ENCODE measurements around the gene APP. TPM values are rescaled to one million over a fixed set of nuclear protein-coding genes. Genes with fewer than 3 reads are reported as not detected.
A peak's percentile ranks its signal among the peaks of the same experiment; 100 is the strongest.
"Not testable (repeated sequence)": the region's sequence is repeated elsewhere in the genome, so short reads cannot be mapped to it uniquely, and the experiment has no call there.

The APP gene
- total RNA-seq, 1 experiment from 2014 or later = 224 TPM

DNA sequence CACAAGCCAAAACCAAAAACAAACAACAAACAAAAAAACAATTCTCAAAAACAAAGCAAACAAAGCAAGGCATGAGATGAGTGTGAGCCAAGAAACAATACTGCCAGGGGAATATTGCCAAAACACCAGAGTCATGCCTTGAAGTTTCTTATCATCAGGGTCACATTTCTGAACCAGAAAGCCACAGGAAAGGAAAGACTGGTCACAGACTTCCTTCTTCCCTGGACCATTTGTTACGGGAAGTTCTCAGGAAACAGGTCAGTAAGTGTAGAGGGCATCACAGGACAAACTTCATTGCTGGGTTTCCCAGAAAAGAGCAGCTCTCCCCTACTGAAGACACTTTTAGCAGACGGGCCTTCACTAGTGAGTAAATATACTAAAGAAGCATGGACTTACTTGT lies 244.6 kb downstream of the APP start:
- Histone ChIP-seq H3K36me3 (ENCODE audit: low read depth) (no peaks in the 10 kb centered on the region), H3K4me2 (no peak overlapping the region), H3K27ac (no peak overlapping the region), H4K20me1 (ENCODE audit: insufficient read depth) (no peaks in the 10 kb centered on the region), H3F3A (ENCODE audit: insufficient read depth, low read depth) (no peaks in the 10 kb centered on the region), H3K9me3 (ENCODE audit: insufficient read depth, low read depth) (no peaks in the 10 kb centered on the region), H3K4me1 (replicated peaks; ENCODE audit: insufficient read depth) (no peaks in the 10 kb centered on the region), H3K9me2 (ENCODE audit: insufficient read depth) (no peaks in the 10 kb centered on the region), H3K27me3 (ENCODE audit: insufficient read depth, low read depth) (no peaks in the 10 kb centered on the region), H3K79me2 (ENCODE audit: low read depth) (no peaks in the 10 kb centered on the region), H3K4me3 (no peak overlapping the region), H2AFZ (no peak overlapping the region)
- TF ChIP-seq EZH2 (IDR thresholded peaks at IDR 0.05; ENCODE audit: low read depth) (no peak), CTCF (conservative IDR thresholded peaks at IDR 0.05) (no peak)
- ChIA-PET CTCF (no interaction called here), POLR2A (ENCODE audit: unreplicated experiment) (no interaction called here)
- DNase-seq = no peak
- intact Hi-C loops (cut with micrococcal nuclease; ENCODE audit: unreplicated experiment) = no loop called here
- no TSS peak for BruUV-seq (replicated peaks)

GRCh38 chr21:25925064-25925800 lies 245.3 kb downstream of the APP start:
- no peaks in the 10 kb centered on the region for H3K9me3 ChIP-seq (ENCODE audit: insufficient read depth, low read depth)
- H3K4me3 ChIP-seq = no peak overlapping the region
- H3K9me2 ChIP-seq (ENCODE audit: insufficient read depth) = no peaks in the 10 kb centered on the region
- H3K27ac ChIP-seq = no peak overlapping the region
- H3K27me3 ChIP-seq (ENCODE audit: insufficient read depth, low read depth) = no peaks in the 10 kb centered on the region
- no peaks in the 10 kb centered on the region for H4K20me1 ChIP-seq (ENCODE audit: insufficient read depth)
- no peak for TF ChIP-seq EZH2 (IDR thresholded peaks at IDR 0.05; ENCODE audit: low read depth)
- TF ChIP-seq CTCF (conservative IDR thresholded peaks at IDR 0.05) = no peak
- no peak for DNase-seq
- intact Hi-C loops (cut with micrococcal nuclease; ENCODE audit: unreplicated experiment) = no loop called here
- no peak overlapping the region for H3K4me2 ChIP-seq
- H2AFZ ChIP-seq = no peak overlapping the region
- CTCF ChIA-PET = no interaction called here
- H3F3A ChIP-seq (ENCODE audit: insufficient read depth, low read depth) = no peaks in the 10 kb centered on the region
- no peaks in the 10 kb centered on the region for H3K4me1 ChIP-seq (replicated peaks; ENCODE audit: insufficient read depth)
- POLR2A ChIA-PET (ENCODE audit: unreplicated experiment) = no interaction called here
- no peaks in the 10 kb centered on the region for H3K79me2 ChIP-seq (ENCODE audit: low read depth)
- no TSS peak for BruUV-seq (replicated peaks)
- H3K36me3 ChIP-seq (ENCODE audit: low read depth) = no peaks in the 10 kb centered on the region

- POLR2A ChIA-PET (ENCODE audit: unreplicated experiment); BruUV-seq (replicated peaks); H2AFZ ChIP-seq; H3K27ac ChIP-seq; H3F3A ChIP-seq (ENCODE audit: insufficient read depth, low read depth); H3K79me2 ChIP-seq (ENCODE audit: low read depth); H3K9me2 ChIP-seq (ENCODE audit: insufficient read depth); H4K20me1 ChIP-seq (ENCODE audit: insufficient read depth); H3K4me3 ChIP-seq; CTCF ChIA-PET; H3K27me3 ChIP-seq (ENCODE audit: insufficient read depth, low read depth); DNase-seq; H3K4me2 ChIP-seq; H3K9me3 ChIP-seq (ENCODE audit: insufficient read depth, low read depth); H3K36me3 ChIP-seq (ENCODE audit: low read depth); H3K4me1 ChIP-seq (replicated peaks; ENCODE audit: insufficient read depth); intact Hi-C loops (cut with micrococcal nuclease; ENCODE audit: unreplicated experiment): not testable (repeated sequence)
These were observed 252.4 kb downstream of the APP start for GRCh38 chr21:25918152-25918551.

- TF ChIP-seq CTCF (conservative IDR thresholded peaks at IDR 0.05) = no peak
- no peak for TF ChIP-seq EZH2 (IDR thresholded peaks at IDR 0.05; ENCODE audit: low read depth)
These were observed 254.3 kb downstream of the APP start for GRCh38 chr21:25916226-25916625.

More at GRCh38 chr21:25916226-25916625, 254.3 kb downstream of the APP start:
- Histone ChIP-seq H3K27ac (no peak overlapping the region), H3K4me2 (no peak overlapping the region), H3F3A (ENCODE audit: insufficient read depth, low read depth) (no peaks in the 10 kb centered on the region), H3K79me2 (ENCODE audit: low read depth) (no peaks in the 10 kb centered on the region), H3K4me3 (no peak overlapping the region), H3K9me2 (ENCODE audit: insufficient read depth) (no peaks in the 10 kb centered on the region), H3K9me3 (ENCODE audit: insufficient read depth, low read depth) (no peaks in the 10 kb centered on the region), H2AFZ (no peak overlapping the region), H3K4me1 (replicated peaks; ENCODE audit: insufficient read depth) (no peaks in the 10 kb centered on the region), H3K27me3 (ENCODE audit: insufficient read depth, low read depth) (no peaks in the 10 kb centered on the region), H4K20me1 (ENCODE audit: insufficient read depth) (no peaks in the 10 kb centered on the region), H3K36me3 (ENCODE audit: low read depth) (no peaks in the 10 kb centered on the region)
- intact Hi-C loops (cut with micrococcal nuclease; ENCODE audit: unreplicated experiment) = no loop called here
- BruUV-seq (replicated peaks) = no TSS peak
- ChIA-PET POLR2A (ENCODE audit: unreplicated experiment) (no interaction called here), CTCF (no interaction called here)
- DNase-seq = peak in 1 of 2 experiments; percentile 35

Measured in PC-9 (cell line).